CD4-positive, alpha-beta T cell treated with Interleukin-6 at 100 ng/mL for 8 hours (primary cell): ENCODE measurements around the gene ANKRD40.
"Not testable (repeated sequence)": the region's sequence is repeated elsewhere in the genome, so short reads cannot be mapped to it uniquely, and the experiment has no call there.

Experiments
- DNase-seq: peaks from one replicate; pipeline ENCODE4 v3.0.0-alpha.2; 2020; ENCODE audit warnings: mixed read lengths, low spot score

ANKRD40 gene, protein sequence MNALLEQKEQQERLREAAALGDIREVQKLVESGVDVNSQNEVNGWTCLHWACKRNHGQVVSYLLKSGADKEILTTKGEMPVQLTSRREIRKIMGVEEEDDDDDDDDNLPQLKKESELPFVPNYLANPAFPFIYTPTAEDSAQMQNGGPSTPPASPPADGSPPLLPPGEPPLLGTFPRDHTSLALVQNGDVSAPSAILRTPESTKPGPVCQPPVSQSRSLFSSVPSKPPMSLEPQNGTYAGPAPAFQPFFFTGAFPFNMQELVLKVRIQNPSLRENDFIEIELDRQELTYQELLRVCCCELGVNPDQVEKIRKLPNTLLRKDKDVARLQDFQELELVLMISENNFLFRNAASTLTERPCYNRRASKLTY

DNA sequence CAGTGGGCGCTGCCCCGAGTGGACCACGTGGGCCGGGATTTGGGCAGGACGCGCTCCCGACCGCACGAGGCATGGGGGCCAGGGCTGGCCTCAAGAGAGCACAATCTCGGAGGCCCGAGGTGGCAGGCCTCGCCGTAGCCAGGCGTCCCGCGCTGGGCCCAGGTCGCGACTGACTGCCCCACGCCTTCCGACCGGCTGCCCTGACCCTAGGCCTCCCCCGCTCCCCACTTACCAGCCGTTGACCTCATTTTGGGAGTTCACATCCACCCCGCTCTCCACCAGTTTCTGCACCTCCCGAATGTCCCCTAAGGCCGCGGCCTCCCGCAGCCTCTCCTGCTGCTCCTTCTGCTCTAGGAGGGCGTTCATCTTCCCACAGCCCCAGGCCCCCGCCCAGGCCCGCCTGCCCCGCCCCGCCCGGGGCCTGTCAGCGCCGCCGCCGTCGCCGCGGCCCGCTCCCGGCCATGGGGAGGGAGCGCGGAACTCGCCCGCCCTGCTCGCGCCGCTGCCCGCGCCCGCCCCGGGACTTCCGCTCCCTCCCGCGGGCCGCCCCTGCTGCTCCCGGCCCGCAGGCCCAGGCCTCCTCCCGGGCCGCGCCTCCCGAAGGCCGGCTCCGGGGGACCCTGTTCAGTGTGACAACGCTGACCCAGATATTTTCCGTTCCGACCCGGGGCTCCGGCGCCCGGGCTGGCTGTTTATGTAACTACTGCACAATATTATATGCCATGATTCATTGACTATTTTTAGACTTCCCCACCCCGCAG, at the start of gene ANKRD40:
TSS of gene ANKRD40 (minus strand) at position 626 of the 761 bp plus-strand sequence. CDS start at position 366, 260 bp downstream.
- peak; percentile 84 for DNase-seq

DNA sequence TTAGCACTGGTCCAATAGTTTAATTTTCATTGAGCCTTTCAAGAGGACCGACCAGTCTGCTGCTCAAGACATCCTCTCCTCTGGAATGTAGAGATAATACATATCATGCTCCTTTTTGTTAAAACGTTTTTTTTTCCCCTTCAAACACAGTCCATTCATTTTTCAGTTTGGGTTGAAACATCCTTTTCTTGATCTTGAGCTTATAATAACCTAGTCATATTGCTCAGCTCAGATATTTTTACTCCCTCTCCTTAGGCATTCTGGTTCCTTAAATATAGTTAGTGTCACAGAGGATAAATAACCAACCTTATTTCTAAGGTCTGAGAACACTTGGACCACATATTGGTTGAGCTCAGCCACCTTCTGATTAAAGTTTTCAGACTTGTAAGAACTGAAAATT, 46.8 kb upstream of the ANKRD40 start:
- DNase-seq: no peak

DNA sequence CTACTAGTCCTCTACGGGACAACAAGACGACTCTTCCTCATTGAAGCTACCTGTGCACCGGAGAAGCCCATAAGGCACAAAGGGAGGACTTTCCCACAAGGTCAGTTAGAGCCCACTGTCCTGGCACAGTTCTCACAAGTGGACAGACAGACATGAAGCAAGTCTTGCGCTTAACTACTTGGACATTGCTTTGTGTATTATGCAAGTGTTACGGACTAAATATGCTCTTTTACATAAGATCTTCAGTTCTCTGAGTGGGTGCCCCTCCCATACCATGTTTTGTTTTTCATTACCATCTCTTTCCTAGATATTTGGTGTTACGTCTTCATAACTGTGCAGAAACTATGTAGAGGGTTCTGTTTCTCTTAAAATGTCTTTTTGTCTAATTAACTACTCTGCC, 41.5 kb upstream of the ANKRD40 start:
- DNase-seq: no peak

DNA sequence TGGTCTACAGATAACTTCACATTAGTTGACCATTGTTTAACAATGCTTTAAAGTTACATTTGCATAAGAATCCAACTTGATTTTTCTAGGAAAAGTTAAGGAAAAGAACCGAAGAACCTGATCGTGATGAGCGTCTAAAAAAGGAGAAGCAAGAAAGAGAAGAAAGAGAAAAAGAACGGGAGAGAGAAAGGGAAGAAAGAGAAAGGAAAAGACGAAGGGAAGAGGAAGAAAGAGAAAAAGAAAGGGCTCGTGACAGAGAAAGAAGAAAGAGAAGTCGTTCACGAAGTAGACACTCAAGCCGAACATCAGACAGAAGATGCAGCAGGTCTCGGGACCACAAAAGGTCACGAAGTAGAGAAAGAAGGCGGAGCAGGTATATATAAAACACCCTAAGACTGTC, 37.9 kb upstream of the ANKRD40 start:
- no peak for DNase-seq

DNA sequence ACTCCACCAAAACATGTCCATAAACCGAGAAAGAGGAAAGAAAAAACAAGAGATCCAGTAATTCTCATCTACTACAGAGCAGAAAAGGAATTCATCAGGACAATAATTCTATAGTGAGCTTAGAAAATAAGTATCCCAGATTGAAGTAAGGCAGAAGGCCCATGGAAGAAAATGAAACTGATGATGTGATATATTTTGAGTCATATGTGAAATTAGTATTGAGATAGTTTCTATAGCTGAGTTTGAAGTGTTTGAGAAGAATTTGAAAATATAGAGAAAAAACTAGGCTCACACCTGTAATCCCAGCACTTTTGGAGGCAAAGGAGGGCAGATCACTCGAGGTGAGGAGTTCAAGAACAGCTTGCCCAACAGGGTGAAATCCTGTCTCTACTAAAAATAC, 31.4 kb upstream of the ANKRD40 start:
- no peak for DNase-seq

DNA sequence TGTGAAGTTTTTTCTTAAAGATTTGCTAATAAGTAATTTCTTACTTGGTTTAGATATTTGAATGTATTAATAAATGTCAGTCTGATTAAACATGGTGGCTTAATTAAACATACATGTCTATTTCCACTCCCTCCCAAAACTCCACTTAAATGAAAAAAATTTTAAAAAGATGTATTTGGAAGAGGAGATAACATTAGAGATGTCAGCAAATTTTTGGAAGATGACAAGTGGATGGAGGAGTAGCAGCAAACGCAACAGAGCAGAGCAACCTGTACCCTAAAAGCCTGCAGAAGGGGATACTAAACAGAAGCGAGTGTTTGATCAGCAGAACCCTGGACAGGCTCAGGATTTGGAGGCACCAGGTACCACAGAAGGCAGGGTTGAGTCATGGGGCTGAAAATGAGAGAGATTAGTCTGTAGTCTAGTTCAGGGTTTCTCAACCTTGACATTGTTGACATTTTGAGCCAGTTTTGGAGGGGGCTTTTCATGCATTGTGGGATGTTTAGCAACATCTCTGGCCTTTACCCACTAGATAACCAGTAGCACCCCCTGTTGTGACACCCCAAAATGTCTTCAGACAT, 29.5 kb upstream of the ANKRD40 start:
- no peak for DNase-seq

DNA sequence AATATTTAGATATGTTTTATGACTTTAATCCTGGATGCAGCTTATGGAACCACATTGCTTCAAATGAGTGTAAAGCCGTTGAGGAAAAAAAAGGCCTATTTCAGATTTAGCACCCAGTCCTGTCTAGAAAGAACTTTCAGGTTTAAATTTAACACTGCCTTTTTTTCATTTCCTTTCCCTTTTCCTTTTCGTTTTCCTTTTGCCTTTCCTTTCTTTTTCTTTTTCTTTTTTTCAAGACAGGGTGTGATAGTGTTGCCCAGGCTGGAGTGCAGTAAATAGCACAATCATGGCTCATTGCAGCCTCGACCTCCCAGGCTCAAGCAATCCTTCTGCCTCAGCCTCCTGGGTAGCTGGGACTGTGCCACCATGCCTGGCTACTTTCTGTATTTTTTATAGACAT, 27.6 kb upstream of the ANKRD40 start:
- no peak for DNase-seq

DNA sequence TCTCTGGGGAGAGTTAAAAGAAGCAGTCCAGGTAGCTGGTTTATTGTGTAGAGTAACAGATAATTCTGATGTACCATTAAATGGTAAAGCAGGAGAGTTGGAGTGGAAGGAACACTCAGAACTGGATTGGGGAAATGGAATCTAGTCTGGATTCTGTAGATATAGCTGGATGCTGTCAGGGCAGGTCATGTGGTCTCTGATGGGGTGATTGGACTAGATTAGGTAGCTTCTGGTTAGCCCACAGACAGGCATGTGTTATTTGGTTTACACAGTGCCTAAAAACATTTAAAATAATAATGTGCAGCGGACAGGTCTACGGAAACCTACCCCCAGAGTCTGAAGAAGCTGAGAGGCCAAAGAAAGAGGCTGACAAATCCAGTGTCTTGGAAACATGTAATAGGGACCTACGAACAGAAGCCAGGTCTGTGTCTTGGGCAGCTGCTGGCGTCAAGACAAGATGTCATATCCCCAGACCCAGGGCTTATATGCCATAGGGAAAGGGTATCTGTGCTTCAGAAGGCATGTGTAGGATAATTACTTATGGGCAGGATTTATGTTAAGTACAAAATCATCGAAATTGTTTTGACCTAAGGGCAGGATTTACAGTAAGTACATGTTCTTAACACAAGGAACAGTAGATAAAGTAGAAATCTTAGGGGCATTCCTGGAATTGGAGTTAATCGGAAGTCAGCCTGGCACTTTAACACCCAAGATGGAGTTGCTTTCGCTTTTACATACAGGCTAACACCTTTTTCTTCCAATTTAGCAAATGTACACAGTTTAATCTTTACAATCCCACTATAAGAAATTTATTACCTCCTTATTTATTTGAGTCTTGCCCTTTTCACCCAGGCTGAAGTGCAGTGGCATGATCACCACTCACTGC, 24.1 kb upstream of the ANKRD40 start:
- no peak for DNase-seq

DNA sequence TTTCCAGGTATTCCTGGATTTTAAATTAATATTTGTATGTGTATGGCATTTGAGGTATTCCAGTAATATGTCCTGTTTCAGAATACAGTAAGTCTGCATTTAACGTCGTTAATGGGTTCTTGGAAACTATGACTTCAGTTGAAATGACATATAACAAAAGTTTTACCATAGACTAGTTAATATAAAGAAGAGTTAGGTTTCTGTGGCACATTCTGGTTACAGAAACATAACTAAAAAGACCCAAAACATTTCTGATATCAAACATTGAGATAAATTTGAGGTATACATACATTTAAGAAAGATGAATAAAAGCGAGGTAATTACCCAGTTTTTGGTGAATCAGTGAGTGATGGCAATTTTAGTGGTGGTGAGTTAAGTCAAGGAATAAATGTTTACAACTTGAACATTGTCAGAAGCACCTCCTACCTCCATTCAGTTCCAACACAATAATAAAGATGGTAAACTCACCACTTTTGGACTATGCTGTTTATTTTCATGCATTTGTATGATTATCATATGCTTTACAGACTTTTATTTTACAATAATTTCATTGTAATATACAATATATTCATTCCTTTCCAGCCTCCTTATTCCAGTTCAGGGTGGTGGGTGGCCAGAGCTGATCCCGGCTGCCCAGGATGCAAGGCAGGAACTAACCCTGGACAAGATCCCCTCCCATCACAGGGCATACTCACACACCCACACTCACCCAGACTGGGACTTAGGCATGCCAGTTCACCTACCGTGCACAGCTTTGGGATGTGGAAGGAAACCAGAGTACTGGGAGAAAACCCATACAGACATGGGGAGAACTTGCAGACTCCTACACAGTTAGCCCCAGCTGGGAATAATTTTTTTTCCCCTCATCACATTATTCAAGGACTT, 21.4 kb upstream of the ANKRD40 start:
- no peak for DNase-seq

DNA sequence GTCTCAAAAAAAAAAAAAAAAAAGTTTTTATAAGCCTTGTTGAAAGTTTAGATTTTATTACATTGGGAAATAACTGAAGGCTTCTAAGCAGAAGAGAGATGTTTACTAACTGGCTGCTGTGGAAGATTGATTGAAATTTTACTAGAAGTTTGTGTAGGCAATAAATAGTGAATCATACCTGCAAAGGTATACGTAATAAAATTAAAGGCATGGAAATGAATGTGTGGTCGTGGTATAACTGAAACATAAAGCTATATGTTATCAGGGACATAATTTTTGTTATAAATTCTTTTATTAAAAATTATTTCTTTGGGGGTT, 20.4 kb upstream of the ANKRD40 start:
- no peak for DNase-seq

DNA sequence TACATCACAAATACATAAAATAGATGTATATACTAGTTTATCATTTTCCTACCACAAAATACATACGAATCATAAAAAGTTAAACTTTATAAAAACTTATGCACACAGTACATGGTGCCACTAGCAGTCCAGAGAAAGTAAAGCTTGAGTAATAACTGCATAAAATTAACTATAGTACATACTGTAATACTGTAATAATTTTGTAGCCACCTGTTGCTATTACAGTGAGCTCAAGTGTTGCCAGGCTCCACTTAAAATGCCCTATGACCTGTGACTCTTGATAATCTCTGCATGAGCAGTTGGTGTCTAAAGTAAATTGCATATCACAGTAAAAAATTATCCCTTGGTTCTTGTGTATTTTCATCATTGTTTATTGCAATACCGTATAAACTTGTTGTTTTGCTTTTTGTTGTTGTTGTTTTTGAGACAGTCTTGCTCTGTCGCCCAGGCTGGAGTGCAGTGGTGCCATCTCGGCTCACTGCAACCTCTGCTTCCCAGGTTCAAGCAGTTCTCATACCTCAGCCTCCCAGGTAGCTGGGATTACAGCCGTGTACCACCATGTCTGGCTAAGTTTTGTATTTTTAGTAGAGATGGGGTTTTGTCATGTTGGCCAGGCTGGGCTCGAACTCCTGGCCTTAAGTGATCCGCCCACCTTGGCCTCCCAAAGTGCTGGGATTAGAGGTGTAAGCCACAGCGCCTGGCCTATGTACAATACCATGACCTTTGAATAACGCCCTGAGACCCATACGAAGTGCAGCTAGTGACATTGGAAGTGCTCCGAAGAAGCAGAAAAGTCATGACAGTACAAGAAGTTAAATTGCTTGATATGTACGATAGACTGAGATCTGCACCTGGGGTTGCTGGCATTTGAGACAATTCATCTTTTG, 18.3 kb upstream of the ANKRD40 start:
- no peak for DNase-seq

DNA sequence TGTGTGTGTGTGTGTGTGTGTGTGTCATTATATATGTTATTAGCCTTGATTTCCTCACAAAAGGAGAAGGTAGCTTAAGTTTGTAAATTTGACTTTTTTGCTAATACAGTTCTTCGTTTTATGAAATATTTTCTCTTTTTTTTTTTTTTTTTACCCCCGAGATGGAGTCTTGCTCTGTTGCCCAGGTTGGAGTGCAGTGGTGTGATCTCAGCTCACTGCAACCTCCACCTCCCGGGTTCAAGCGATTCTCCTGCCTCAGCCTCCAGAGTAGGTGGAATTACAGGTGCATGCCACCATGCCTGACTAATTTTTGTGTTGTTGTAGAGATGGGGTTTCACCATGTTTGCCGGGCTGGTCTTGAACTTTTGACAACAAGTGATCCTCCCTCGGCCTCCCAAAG, 16.9 kb upstream of the ANKRD40 start:
- DNase-seq: not testable (repeated sequence)

DNA sequence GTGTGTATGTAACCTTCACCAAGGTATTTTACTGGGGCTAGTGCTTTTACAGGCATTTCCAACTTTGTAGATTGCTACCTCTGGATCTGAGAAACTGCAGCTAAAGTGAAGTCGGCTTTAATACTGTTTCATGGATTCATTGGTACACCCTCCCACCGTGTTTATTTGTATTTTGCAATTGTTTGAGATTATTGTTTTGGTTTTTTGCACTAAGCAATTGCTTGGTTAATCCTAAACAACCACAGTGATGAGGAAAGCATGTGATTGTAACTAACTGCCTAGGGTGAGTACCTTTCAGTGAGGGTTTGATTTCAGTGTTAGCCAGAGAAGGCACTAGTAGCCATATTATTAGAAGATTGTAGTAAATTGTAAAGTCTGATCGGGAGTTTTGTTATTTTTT, 15.0 kb upstream of the ANKRD40 start:
- no peak for DNase-seq

DNA sequence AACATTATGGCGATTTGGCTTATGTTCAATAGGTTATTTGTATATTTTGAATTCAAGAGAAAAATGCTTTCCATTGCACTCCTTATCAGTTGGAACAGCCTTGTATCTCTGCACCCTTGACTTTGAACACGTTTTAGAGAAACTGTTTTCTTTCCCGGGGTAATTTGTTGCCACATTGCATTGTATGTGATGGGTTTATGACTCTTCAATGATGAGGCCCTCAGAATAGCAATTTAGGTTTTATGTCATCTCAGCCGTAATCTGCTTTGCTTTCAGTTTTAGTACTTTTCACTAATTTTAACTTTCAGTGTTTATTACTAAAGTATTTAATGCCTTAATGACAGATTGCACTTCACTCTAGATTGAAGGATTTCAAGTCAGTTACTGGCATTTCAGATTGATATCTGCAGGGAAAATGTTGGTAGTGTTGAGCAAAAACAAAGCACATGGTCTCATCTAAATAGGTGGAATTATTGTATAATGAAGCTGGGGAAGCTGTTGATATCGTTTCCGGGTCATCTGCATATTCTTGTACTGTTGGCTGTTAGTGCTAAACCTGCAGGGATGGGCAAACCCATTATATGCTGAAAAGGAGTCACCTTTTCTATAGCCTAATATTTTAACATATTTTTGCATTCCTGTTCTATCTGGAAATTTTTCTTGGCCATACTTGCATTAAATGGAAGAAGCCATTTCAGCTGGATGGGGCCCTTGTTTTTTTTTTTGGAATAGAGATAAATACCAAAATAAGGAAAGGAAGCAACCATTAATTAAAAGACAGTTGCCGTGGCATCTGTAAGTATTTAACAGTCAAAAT, 13.7 kb upstream of the ANKRD40 start:
- DNase-seq: peak; percentile 24

DNA sequence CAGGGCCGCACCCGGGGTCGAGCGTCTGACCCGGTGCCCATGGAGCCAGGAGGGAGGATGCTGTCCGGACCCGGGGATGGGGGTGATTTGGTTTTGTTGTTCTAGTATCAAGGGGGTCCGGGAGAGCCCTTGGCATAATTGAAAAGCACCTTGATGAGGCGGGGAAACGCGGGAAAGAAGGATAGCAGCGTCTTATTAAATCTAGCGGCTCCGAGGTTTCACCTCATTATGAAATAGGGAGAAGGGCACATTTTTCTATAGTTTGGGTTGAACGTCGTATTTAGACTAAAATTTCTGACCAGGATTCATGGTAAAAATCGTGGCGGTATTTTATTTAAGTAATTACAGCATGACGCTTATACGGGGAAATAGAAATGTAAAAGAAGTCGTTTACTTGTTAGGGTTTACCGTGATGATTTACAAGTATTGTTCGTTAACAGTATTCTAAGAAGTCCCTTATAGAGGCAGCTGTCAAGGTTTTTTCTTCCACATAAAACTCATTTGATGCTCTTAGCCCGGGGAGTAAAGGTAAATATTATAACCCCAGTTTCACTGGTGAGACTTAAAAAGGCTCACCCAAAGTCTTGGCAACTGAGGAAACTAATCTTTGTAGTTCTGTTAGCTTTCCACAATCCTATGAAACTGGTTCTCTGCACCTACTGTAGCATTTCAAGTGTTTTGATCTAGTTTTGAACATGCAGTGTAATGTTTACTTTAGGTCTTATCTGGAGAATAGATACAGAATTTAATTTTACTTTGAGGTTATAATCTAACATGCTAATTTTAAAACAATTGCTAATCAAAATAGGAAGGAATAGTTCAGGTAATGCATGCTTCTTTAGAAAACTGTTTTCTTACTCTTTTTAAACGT, 12.4 kb upstream of the ANKRD40 start:
- DNase-seq: no peak

DNA sequence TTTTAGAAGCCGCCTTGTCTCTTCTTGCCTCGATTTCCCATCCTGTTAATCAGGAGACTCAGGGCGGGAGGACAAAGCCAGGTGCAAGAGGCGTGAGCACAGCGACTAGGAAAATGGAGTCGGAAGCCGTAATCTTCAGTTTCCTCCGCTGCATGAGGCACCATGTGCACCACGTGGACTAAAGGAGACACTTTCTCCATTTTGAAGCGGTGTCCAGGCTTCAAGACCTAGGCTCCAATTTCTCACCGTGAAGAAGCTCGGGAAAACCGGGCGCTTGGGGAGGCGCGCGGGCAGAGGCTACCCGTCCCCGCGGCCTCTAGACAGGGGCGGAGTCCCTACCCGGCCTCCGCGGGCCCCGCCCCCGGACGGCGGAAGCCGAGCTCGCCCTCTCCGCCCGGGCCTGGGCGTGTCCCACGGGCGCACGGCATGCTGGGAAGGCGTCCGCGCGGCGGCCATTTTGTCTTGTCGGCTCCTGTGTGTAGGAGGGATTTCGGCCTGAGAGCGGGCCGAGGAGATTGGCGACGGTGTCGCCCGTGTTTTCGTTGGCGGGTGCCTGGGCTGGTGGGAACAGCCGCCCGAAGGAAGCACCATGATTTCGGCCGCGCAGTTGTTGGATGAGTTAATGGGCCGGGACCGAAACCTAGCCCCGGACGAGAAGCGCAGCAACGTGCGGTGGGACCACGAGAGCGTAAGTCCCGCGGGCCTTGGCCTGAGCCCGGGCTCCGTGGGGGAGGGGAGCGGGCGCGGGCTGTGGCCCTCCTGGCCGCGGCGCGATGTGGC, 11.6 kb upstream of the ANKRD40 start, which contains the start of gene LUC7L3:
TSS of gene LUC7L3 (plus strand) at position 460 of the 780 bp plus-strand sequence. CDS start at position 590, 130 bp downstream.
- peak; percentile 89 for DNase-seq

DNA sequence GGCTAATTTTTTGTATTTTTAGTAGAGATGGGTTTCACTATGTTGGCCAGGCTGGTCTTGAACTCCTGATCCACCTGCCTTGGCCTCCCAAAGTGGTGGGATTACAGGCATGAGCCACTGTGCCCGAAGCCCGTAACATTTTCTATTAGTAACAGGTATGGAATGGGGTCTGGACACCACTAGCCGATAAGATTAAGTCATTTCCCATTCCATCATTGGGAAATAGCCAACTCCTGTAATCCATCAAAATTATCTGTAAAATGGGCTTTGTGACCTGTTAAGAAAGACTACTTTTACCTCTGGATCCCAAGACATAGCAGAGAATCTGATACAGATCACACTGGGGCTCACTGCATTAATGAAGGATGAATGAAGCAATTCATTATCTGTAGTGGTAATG, 7.8 kb upstream of the ANKRD40 start:
- no peak for DNase-seq
